ENCODE measurements around the gene CKAP2.

- TF ChIP-seq CTCF (IDR thresholded peaks at IDR 0.05; ENCODE audit: low read depth, low read length, missing input control), result no peak
- no peak for TF ChIP-seq MAX (IDR thresholded peaks at IDR 0.05)
- TF ChIP-seq JUND (IDR thresholded peaks at IDR 0.05), result no peak
- no peak for TF ChIP-seq SP1 (IDR thresholded peaks at IDR 0.05)
- TF ChIP-seq YY1 (IDR thresholded peaks at IDR 0.05), result no peak
- no peak for TF ChIP-seq REST (IDR thresholded peaks at IDR 0.05)
- TF ChIP-seq TAF1 (conservative IDR thresholded peaks at IDR 0.05), result no peak
- no peak for TF ChIP-seq ZBTB33 (IDR thresholded peaks at IDR 0.05)
- no peak for TF ChIP-seq EGR1 (IDR thresholded peaks at IDR 0.05; ENCODE audit: low read depth in 2 of 2)
- TF ChIP-seq GABPA (IDR thresholded peaks at IDR 0.05 in 1 of 2, conservative IDR thresholded peaks at IDR 0.05 in 1 of 2), result no peak
- TF ChIP-seq ATF3 (IDR thresholded peaks at IDR 0.05), result no peak
- no peak for TF ChIP-seq NR2F2 (IDR thresholded peaks at IDR 0.05)
- TF ChIP-seq RAD21 (IDR thresholded peaks at IDR 0.05), result no peak
- TF ChIP-seq FOXA1 (IDR thresholded peaks at IDR 0.05), result no peak
Observed at GRCh38 chr13:52432456-52432855, 22.8 kb upstream of the CKAP2 start.
